HCT116 (cell line): ENCODE measurements around the gene EIPR1.

Experiments used
- ATF3 ChIP-seq: IDR thresholded peaks from 2 replicates; pipeline ENCODE4 v1.6.1; 2012
- CTCF ChIP-seq, 3 experiments: fragments of 200-600 bp in 1 of 3; sonication (generic) in 1 of 3; IDR thresholded peaks in 2 of 3; conservative IDR thresholded peaks in 1 of 3; 2 replicates each; pipeline ENCODE4 v1.5.1; 2012 to 2017; ENCODE audit warnings: low read depth in 2 of 3, low read length in 2 of 3, antibody characterized with exemption in 1 of 3, borderline replicate concordance in 1 of 3, control low read depth in 1 of 3, mild to moderate bottlenecking in 1 of 3, mixed read lengths in 1 of 3, mixed run types in 1 of 3, moderate library complexity in 1 of 3; ENCODE audit not compliant: insufficient read depth in 1 of 3
- EZH2 ChIP-seq: fragments of 200-600 bp; sonication (generic); IDR thresholded peaks from 2 replicates; pipeline ENCODE4 v1.6.1; 2017; ENCODE audit warnings: antibody characterized with exemption, mixed run types
- MAX ChIP-seq: IDR thresholded peaks from 2 replicates; pipeline ENCODE4 v1.6.1; 2012
- POLR2A ChIP-seq: IDR thresholded peaks from 2 replicates; pipeline ENCODE4 v1.7.0; 2011; ENCODE audit warnings: borderline replicate concordance; ENCODE audit not compliant: insufficient read depth, insufficient read length; ENCODE audit errors: extremely low read depth
- POLR2AphosphoS5 ChIP-seq: IDR thresholded peaks from 2 replicates; pipeline ENCODE4 v1.6.1; 2011; ENCODE audit warnings: mild to moderate bottlenecking, low read depth, low read length, moderate library complexity
- RAD21 ChIP-seq: IDR thresholded peaks from 2 replicates; pipeline ENCODE4 v1.6.1; 2012; ENCODE audit warnings: low read depth, mild to moderate bottlenecking
- SIN3A ChIP-seq: IDR thresholded peaks from 2 replicates; pipeline ENCODE4 v1.6.1; 2012; ENCODE audit warnings: low read depth
- SRF ChIP-seq: IDR thresholded peaks from 2 replicates; pipeline ENCODE4 v1.6.1; 2012; ENCODE audit warnings: low read depth
- YY1 ChIP-seq: IDR thresholded peaks from 2 replicates; pipeline ENCODE4 v1.6.1; 2011; ENCODE audit warnings: low read length, low read depth, moderate library complexity, mild to moderate bottlenecking; ENCODE audit not compliant: insufficient replicate concordance; ENCODE audit errors: extremely low read depth
- TF ChIP-seq, protein P1 (sequence below): IDR thresholded peaks from 2 replicates; pipeline ENCODE4 v1.6.1; 2012; ENCODE audit warnings: low read depth

DNA sequence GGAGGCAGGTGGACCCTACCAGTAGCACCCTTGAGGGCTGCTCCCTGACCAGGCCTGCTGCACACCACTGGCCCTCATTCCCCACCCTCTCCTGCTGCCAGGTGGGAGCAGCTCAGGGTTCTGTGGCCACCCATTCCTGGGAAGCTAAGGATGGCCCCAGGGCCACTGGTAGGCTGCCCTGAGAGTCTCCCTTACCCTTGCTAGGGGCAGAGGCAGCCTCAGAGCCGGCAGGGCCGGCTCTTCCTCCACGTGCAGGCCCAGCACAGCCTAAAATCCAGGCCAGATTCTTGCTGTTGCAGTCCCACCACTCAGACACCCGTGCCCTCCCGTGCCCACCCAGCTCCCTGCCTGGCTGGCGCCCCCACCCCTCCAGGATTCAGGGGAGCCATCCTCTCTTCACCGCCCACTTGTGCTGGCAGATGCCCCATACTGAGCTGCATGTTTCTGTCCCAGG lies 199.0 kb downstream of the EIPR1 start:
- TF ChIP-seq RAD21 (no peak), CTCF (IDR thresholded peaks at IDR 0.05 in 2 of 3, conservative IDR thresholded peaks at IDR 0.05 in 1 of 3; ENCODE audit: borderline replicate concordance in 1 of 3, insufficient read depth in 1 of 3, low read depth in 2 of 3, low read length in 2 of 3) (no peak), ATF3 (no peak), EZH2 (no peak), YY1 (no peak), POLR2A (no peak), POLR2AphosphoS5 (no peak), MAX (no peak), SRF (no peak), SIN3A (no peak)
- TF ChIP-seq, protein P1, sequence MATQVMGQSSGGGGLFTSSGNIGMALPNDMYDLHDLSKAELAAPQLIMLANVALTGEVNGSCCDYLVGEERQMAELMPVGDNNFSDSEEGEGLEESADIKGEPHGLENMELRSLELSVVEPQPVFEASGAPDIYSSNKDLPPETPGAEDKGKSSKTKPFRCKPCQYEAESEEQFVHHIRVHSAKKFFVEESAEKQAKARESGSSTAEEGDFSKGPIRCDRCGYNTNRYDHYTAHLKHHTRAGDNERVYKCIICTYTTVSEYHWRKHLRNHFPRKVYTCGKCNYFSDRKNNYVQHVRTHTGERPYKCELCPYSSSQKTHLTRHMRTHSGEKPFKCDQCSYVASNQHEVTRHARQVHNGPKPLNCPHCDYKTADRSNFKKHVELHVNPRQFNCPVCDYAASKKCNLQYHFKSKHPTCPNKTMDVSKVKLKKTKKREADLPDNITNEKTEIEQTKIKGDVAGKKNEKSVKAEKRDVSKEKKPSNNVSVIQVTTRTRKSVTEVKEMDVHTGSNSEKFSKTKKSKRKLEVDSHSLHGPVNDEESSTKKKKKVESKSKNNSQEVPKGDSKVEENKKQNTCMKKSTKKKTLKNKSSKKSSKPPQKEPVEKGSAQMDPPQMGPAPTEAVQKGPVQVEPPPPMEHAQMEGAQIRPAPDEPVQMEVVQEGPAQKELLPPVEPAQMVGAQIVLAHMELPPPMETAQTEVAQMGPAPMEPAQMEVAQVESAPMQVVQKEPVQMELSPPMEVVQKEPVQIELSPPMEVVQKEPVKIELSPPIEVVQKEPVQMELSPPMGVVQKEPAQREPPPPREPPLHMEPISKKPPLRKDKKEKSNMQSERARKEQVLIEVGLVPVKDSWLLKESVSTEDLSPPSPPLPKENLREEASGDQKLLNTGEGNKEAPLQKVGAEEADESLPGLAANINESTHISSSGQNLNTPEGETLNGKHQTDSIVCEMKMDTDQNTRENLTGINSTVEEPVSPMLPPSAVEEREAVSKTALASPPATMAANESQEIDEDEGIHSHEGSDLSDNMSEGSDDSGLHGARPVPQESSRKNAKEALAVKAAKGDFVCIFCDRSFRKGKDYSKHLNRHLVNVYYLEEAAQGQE = no peak
